ENCODE measurements around the gene TXNRD3. TPM values are rescaled to one million over a fixed set of nuclear protein-coding genes. Genes with fewer than 3 reads are reported as not detected.
A peak's percentile ranks its signal among the peaks of the same experiment; 100 is the strongest.

TXNRD3 gene
- 10 to 100 TPM; 17.7 to 20.9 (median 18.1) TPM for polyA plus RNA-seq (ENCODE audit: insufficient read length in 4 of 4)

DNA sequence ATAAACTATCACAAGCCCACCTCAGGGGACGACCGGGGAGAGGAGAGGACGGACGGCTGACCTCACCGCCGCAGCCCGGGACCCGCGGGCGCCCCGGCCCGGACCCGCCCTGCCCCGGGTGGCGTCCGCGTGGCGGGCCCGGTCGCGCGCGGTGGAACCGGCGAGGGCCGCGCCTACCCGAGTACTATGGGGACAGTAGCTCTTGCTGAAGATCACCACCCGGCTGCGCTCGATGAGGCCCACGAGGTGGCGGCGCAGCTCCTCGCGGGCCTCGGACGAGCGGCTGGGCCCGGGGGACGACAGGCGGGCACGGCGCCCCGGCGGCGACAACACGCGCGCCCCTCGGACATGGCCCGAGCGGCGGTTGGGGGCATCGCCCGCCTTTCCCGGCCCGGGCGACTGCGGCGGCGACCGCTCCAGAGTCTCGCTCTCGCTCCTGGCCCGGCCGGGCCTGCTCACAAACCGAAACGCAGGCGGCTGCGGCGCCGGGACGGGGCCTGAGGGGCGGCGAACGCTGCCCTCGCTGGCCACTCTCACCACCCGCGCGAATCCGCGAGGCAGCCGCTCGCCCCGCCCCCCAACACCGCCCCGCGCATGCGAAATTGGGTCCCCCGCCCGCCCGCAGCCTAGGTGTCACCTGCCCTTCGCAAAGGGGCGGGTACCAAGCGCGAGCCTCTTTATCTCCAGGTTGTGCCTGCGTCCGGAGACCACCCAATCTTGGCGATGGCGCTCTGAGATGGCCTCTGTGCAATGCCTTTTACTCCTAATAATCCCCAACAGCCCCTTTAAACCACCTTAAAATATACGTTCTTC is at the start of gene TXNRD3:
TSS of gene TXNRD3 (minus strand) at position 554 of the 813 bp plus-strand sequence.
- peak in 1 of 4 donors; percentile 13 for DNase-seq (ENCODE audit: low read depth in 4 of 4, low spot score in 2 of 4)

DNA sequence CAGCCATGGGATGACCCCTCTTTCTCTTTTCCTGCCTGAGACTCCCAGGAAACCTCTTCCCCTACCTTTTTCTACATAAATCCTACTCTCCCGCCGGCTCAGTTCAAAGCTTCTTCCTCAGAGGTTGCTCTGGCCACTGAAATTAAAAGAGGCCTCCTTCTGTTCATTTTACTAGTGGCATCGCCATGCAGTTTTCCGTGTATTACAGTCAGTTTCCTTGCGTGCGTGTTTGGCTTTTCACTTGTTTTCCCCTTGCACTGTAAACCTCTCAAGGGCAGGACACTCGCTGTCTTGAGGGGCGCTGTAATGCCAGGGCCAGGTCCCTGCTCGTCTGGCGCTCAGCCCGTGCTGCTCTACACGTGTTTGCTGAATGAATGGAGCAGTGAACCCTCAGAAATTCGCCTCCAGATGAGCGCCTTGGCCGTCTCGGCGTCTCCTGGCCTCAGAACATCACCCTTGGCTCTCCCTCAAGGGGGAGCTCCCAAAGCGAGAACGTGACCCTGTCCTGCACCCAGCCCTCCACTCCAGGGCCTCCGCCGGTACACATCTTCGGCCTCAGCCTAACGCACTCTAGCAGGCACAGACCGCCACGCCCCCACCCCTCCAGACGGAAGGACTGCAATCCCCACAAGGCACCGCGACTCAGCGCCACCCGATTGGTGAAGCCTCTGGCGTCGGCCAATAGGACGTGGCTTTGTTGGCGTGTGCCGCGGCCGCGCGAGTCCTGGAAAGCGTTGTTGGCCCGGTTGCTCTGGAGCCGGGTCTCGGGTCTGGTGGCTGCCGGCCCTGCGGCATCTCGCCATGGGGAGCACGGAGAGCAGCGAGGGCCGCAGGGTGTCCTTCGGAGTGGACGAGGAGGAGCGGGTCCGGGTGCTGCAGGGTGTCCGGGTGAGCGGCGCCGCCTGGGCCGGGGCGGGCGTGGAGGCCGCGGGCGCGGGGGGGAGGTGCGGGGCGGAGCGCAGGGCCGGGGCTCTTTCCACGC is 48.9 kb upstream of the TXNRD3 start, which contains the start of gene CHCHD6:
TSS of gene CHCHD6 (plus strand) at position 729 of the 982 bp plus-strand sequence. CDS start at position 802, 73 bp downstream.
- DNase-seq (ENCODE audit: low read depth in 4 of 4, low spot score in 2 of 4) = peak; percentile 85 to 91 (median 91)

DNA sequence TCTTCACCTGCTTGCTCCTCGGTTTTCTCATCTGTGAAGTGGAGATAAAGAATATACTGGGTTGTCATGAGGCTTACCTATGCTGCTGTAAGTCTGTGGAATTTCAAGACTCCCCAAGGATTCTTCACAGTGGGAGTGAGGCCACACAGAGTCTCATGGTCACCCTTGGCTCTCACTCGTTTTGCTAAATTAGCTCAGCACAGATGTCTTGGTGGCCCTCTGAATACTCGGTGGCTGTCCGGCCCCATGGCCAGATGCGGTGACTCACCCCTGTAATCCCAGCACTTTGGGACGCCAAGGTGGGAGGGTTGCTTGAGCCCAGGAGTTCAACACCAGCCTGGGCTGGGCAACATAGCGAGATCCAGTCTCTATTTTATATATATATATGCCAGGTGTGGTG is 44.1 kb upstream of the TXNRD3 start:
- no peak for DNase-seq (ENCODE audit: low read depth in 4 of 4, low spot score in 2 of 4)

DNA sequence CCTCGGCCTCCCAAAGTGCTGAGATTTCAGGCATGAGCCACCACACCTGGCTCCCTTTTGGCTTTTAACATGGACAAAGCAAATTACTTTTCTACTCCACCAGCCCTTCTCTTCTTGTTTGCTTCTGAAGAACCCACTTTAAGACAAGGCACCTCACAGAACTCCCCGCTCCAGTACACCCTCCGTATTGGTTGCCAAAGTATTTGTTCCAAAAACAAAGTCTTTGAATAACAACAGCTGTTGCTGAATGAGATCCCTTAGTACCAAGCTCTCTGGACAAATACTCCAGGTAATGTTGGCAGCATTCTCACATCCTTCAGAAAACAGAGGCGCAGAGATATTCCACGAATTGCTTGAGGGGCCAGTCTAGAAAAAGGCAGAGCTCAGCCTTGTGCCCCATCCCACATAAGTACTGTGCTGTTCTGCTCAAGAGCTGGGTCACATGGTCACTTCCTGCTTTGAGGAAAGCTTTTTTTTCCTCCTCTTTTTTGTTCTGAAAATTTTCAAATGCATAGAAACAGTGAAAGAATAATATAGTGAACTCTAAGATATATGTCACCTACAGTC is 41.9 kb upstream of the TXNRD3 start:
- no peak for DNase-seq (ENCODE audit: low read depth in 4 of 4, low spot score in 2 of 4)

DNA sequence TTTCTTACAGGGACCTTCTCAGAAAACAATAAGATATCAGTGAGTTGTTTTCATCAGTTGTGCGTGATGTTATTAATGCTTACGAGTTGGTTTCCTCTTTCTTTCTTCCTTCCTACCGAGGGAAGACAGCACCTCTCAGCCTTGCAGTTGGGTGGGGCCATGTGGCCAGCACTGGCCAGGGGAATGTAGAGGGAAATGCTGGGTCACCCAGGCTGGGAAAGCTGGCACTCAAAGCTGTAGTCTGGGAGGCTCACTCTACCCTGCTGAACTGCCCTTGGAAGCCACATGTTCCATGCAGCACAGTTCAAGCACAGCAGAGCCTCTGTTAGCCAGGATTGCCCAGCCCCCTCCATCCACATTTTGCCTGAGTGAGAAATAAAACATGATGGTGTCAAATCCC is 39.0 kb upstream of the TXNRD3 start:
- no peak for DNase-seq (ENCODE audit: low read depth in 4 of 4, low spot score in 2 of 4)

DNA sequence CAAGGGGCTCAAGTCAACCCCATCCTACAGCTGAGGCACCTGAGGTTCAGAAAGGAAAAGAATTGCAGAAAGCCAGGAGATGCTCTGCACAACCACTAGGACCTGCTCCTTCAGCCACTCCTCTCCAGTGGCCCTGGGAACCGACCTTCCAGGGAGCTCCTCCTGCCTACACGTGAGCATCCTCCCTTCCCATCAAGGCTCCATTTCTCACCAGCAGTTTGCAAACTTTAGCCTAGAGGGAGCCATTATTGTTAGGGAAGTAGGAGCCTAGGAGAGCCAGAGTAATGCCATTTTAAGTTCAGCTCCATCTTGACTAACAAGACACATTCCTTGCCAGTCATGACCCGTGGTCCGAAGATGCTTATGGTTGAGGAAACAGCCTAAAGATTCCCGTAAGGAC is 37.9 kb upstream of the TXNRD3 start:
- DNase-seq (ENCODE audit: low read depth in 4 of 4, low spot score in 2 of 4) = no peak

DNA sequence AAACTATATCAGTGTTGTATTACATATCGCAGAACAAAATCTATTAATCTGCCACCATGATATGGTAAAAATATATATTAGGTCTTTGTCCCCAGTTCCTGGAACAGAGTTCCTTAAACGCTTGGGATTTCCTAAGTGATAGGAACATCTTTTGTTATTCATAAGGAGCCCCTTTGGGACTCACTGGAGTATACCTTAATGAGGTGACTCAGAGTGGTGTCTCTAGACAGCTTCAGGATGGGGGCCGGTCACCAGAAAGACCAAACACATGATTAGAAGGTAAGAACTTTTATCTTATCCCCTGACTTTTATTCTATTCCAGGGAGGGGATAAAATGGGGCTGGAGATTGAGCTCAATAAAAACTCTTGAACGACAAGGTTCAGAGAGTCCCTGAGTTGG is 36.8 kb upstream of the TXNRD3 start:
- DNase-seq (ENCODE audit: low read depth in 4 of 4, low spot score in 2 of 4) = no peak

DNA sequence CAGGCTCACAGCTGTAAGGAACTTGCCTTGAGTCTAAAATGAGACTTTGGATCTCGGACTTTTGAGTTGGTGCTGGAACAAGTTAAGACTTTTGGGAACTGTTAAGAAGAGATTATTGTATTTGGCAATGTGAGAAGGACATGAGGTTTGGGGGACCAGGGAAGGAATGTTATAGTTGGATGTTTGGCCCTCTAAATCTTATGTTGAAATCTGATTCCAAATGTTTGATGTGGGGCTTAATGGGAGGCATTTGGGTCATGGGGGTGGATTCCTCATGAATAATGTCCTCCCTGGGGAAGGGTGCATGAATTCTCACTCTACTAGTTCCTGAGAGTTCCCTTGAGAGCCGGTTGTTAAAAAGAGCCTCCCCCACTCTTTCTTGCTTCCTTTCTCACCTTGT is 30.6 kb upstream of the TXNRD3 start:
- DNase-seq (ENCODE audit: low read depth in 4 of 4, low spot score in 2 of 4) = no peak

DNA sequence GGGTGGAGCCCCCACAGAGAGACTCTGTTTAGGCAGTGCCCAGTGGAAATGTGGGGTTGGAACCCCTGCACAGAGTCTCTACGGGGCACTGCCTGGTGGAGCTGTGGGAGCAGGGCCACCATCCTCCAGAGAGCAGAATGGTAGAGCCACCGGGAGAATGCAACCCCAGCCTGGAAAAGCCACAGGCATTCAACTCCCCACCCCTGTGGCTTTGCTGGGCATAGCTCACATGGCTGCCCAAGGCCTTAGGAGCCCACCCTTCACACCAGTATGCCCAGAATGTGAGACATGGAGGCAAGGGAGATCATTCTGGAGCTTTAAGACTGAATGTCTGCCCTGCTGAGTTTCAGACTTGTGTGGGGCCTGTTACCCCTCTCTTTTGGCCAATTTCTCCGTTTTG is 30.1 kb upstream of the TXNRD3 start:
- DNase-seq (ENCODE audit: low read depth in 4 of 4, low spot score in 2 of 4) = no peak

DNA sequence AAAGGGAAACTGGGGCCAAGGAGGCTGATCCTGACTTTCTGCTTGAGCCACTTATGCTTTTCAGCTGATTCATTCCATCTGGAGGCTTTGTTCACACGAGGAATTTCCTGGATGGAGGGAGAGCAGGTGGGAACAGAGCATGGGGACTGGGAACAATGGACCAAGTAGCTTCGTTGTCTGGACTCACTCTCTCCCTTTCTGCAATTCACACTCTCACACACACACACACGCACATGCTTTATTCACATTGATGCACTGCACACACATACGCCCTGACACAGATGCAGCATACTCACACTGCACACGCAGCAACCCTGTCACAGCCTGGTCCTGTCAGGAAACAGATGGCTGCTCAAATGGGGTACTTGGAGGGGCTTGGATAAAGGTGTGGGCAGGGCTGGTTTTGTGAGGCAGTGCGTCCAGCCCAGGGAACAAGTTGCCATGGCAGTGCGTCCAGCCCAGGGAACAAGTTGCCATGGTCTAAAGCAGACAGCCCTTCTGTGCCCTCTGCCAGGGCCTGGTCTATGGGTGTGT is 29.4 kb upstream of the TXNRD3 start:
- peak in 1 of 4 donors; percentile 47 for DNase-seq (ENCODE audit: low read depth in 4 of 4, low spot score in 2 of 4)

DNA sequence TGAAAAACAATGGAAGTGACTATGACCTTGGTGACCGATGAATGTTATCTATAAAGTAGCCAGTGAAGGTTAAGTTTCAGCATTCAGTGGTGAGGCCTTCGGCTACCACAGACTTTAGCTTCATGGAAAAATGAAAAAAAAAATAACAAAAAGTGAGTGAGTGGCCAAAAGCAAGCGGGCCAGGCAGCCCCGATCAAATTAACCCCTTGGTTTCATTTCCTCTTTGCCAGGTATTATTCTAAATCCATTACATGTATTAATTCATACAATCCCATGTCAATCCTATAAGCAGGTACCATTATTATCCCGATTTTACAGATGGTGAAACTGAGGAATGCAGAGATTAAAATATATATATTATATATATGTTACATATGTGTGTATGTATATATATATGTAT is 28.1 kb upstream of the TXNRD3 start:
- DNase-seq (ENCODE audit: low read depth in 4 of 4, low spot score in 2 of 4) = no peak

DNA sequence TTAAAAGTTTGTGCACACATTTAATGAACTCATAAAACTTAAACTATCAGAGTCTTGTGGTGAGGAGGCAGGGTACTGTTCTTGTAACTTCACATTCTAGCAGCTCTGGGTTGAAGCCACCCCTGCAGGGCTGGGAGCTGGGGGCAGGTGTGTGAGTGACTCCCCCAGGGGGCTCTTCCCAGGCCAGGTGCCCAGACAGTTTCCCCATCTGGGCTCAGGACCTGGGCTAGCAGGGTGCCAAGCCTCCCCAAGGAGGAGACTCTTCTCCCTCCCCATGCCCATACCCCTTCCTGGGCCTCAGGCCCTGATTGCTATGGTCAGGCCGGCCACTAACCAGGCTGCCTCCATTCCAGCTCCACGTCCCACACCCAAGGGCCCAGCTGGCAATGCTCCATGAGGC is 27.1 kb upstream of the TXNRD3 start:
- no peak for DNase-seq (ENCODE audit: low read depth in 4 of 4, low spot score in 2 of 4)

DNA sequence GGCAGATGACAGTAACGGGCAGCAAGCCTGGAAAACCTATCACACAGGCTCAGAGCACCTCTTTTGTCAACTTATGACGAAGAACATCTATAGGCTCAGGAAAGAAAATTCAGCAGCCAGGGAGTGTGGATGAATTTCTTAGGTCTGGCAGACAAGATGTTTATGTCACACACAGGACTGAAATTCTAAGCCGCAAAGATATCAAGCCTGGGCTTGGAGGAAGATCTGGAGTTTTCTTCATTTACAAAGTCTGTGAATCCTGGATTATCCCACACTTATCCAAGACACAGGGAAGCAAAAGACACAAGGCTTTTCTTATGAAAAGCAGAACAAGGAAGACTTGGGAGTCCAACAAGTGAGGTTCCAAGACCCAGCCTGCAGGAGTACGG is 25.7 kb upstream of the TXNRD3 start:
- no peak for DNase-seq (ENCODE audit: low read depth in 4 of 4, low spot score in 2 of 4)

DNA sequence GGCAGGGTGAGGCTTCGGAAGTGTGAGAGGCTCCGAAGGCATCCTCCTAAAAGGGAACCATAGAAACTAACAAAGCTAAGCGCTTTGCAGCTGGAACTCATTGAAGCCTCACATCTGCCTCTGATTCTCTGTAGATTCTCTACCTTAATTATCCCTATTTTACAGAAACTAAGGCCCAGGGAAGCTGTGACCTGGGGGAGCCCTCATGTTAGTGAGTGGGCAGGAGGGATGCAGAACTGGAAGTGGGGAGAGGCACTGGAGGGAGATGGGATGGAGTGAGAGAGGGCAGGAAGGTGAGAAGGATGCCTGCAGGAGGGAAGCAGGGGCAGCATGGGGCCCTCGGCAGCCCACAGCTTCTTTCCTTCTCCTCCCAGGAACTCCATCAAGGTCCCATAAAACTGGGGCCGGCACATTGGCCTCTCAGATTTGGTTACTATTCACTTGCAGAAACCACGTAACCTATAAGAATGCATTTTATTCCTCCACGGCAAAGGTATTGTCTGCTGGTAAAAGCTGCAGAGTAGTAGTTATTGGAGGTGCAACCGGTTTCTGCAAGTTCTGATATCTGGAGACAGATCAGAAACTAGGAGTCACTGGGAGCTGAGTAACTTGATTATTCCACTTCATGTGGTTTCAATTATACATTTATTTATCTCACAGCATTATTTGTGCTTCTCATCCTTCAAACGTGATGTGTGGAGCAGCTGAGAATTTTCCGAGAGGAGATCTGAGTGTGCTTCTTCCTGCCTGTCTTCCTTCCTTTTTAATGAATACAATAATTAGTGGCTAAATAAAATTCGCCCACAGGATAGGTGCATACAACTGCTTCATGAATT is 25.1 kb upstream of the TXNRD3 start:
- no peak for DNase-seq (ENCODE audit: low read depth in 4 of 4, low spot score in 2 of 4)

DNA sequence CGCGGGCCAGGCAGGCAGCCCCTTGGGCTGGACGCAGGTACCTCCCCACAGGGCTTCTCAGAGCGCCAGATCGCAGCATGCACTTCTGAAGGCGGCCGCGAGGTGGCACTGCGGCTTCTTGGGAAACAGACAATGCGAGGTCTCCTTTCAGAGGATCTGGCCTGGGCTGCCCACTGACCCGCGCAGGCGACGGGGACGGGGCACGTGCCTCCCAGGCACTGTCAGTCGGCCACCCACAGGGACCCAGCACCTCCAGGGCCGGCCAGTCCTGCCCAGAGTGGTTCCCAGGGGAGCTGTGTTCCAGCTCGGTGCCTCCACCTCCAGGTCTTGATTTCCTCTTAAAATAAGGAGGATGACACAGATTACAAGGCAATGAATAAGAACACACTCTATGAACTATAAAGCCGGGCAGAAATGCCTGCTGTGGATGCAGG is 24.4 kb upstream of the TXNRD3 start:
- peak in 2 of 4 donors; percentile 44 to 60 for DNase-seq (ENCODE audit: low read depth in 4 of 4, low spot score in 2 of 4)

DNA sequence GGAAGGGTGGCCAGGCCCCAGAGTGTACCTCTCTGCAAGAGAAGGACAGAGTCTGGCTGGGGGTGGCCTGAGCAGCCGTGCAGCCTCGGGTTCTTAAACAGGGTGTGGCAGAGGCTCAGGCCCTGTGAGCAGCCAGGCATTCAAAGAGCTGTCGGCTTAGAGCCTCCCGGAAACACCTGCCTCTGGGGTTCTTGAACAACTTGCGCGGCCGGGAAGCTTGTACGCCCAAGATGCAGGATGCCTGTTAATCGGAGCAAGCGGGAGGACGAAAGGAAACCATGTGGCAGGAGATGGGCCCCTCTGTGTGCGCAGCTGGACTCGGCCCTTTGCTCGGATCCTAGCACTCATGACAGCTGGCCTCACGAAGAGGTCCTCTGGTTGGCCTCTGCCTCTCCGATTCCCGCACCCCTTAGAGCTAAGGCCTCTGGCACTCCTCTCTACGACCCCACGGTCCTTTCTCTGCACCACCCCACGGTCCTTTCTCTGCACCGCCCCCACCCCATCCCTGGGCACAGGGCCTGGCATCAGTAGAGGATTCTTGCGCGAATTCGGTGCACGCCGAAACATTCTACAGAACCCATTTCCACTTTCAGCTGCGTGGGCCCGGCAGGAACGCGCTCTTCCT is 23.9 kb upstream of the TXNRD3 start:
- no peak for DNase-seq (ENCODE audit: low read depth in 4 of 4, low spot score in 2 of 4)

DNA sequence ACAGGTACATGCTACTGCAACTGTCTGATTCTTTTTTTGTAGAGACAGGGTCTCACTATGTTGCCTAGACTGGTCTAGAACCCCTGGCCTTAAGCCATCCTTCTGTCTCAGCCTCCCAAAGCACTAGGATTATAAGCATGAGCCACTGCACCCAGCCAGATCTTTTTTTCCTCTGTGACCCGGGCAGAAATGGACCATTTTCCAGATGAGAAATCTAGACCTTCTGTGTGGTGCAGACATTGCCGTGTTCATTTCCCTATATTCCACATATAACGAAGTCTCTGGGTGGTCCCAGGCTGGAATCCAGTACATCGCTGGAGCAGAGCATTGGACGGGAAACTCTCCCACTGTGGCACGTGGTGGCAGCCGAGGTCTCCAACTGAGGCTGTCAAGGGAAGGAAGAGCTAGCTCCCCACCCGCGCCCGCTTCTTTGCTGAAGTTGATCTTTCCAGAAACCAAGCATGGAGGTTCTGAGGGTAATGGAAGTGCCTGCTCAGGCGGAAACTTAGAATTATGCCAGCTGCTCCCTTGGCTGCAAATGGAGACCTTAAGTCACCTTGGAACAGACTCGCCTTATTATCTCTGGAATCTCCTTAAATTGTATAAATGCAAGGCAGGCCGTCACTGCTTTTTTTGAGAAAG is 23.1 kb upstream of the TXNRD3 start:
- DNase-seq (ENCODE audit: low read depth in 4 of 4, low spot score in 2 of 4) = no peak

DNA sequence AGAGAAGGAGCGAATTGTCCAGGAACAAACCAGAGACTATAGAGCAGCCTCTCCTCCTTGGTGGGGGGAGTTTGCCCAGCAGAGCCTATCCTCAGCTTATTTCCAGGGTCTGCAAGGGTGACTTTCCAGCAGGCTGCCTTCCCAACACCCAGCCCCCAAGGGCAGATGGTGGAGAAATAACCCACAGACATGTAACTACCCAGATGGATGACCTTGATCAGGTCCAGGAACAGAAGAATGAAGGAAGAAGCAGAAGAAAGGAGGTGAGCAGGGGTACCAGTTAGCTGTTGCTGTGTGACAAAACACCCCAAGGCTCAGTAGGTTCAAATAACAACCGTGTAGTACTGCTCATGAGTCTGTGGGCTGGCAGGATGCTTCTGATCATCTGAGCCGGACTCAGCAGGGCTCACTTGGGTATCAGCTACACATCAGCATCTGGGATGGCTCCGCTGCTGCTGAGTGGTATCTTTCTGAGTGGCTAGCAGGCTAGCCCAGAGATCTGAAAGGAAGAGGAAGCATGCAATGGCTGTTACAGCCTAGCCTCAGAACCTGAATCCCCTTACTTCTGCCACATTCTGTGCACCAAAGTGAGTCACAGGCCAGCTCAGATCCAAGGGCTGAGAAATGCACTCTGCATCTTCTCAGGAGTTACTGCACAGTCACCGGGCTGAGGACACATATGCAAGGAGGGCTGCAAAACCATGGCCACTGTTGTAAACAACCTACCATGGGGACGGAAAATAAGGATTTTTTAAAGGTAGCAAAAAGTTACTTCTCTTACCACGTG is 22.2 kb upstream of the TXNRD3 start:
- no peak for DNase-seq (ENCODE audit: low read depth in 4 of 4, low spot score in 2 of 4)
